HG03175 (cell line): Measurements from ENCODE around the gene MYO9A.

Experiments
- ATAC-seq: cut with Tn5 transposase; IDR thresholded peaks from one replicate; pipeline ENCODE4 v1.9.1; 2021; ENCODE audit warnings: mild to moderate bottlenecking, moderate library complexity; ENCODE audit not compliant: unreplicated experiment

The MYO9A gene

DNA sequence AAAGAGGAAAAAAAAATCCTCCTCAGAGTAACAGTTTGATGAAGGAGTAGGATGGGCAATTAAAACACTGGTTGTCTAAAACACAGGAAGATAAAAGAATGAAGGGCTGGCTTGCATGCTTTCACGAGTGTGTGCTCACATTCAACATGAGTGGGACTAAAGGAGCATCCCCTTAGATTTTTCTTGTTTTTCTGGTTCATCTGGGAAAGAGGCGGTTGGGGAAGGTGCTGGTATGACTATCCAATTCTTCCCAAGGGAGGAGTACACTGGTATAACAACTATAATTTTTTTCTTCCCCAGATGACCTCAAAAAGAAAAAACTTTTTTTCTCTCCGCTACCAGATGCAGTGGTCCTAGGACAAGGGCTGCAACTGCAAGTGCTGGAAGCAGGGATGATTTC is 143.7 kb downstream of the MYO9A start:
- no peak for ATAC-seq

DNA sequence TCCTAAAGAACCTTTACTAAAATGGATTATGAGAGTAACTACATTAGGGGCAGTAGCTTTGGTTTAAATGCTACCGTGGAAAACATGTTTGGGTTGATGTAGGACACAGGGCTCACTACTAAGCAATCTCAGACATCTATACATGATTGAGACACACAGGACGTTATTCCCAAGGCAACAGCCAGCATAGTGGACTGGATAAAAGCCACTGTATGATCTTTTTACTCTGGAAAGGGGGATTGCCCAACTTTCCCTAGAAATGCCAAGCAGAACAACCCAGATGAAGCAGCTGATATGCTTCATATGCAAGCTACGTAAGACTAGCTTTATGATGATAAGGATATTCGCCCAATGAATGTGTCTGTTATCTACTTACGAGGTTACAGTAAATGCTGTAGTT is 144.6 kb downstream of the MYO9A start:
- ATAC-seq: no peak

DNA sequence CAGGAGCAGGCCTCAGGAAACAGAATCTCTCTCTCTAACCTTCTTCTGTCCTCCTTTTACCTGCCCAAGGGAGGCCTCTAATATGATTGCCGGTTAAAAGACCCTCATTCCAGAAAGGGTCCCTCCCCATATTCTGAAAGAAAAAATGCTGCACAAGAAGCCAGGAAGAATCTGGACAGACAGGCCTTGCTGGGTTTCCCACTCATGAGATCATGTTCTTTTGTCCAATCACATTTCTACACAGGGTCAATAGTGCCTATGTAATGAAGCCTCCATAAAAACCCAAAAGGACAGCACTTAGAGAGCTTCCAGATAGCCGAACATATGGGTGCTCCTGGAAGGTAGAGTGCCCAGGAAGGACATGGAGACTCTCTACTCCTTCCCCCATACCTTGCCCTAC is 146.0 kb downstream of the MYO9A start:
- no peak for ATAC-seq

DNA sequence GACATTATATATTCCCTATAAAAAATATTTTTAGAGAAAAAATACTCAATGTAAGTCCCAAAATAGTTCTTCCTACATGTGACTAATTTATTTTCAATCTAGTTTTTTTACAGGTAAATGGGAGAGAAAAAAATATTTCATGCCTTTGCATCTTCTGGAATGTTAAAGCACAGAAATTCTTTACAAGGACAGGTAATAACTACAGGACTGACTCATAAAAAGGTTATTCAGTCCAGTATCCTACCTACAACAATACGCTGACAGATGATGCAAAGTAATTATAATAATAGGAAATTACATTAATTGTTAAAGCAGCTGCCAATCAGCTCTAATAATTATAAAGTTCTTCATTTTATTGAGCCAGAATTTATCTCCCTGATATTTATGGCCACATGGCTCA is 147.5 kb downstream of the MYO9A start:
- ATAC-seq: no peak

DNA sequence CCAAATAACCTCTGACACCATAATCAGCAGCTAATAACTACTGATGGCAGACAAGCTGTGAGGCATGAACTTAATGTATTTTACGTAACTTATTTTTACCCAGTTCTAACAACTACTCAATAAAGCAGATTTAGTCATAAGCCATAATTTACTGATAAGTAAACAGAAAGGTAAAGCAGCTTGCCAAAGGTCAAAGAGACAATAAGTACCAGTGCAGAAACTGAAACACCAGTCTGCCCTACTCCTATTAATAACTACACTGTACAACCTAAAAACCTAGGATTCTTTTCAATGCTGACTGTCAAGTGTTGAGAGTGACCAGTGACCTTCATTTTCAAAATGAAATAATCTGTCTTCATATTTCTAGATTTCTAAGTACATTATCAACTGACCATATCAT is 155.4 kb downstream of the MYO9A start:
- ATAC-seq: no peak

DNA sequence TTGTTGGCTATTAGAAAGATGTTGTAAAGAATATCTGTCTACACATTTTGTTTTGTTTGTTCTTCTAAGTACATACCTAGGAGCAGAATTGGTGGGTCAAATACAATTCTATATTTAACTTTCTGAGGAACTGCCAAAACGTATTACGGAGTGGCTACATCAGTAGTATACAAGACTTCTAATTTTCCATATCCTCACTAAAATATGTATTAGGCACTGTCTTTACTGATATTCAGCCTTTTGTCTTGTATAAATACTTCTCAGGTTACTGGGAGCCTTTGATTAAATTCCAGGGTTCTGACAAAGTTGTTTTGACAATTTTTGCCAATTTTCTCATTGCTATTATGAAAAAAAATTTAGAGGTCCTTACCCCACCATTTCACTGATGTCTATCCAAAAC is 160.9 kb downstream of the MYO9A start:
- no peak for ATAC-seq

DNA sequence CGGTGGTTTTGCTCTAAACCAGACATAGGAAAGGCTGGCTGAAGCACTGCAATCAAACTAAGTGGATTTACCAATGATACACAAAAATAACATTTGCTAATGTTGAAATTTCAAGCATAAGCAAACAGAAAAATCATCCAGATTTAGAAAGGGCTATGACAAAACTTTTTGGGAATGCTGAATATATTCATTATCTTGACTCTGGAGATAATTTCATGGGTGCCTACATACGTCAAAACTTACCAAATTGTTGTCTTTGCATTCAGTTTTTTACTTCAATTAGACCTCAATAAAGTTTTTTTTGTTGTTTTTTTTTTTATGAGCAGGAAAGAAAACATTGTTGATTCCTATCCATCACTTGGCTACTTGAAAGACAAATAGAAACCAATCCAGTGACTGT is 166.8 kb downstream of the MYO9A start:
- no peak for ATAC-seq

DNA sequence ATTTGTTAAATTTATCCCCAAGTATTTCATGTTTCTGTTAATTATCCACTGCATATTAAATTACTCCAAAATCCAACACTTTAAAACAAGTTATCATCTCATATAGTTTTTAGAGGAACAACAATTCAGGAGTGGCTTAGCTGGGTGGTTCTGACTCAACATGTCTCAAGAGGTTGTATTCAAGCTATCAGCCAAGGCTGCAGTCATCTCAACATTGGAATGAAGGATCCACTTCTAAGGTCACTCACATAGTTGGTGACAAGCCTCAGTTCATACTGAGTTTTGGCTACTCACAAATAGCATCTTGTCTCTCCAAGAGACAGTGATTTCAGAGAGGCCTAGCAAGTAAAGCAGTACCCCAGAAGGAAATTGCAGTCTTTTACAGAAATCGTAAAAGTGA is 172.9 kb downstream of the MYO9A start:
- ATAC-seq: no peak

DNA sequence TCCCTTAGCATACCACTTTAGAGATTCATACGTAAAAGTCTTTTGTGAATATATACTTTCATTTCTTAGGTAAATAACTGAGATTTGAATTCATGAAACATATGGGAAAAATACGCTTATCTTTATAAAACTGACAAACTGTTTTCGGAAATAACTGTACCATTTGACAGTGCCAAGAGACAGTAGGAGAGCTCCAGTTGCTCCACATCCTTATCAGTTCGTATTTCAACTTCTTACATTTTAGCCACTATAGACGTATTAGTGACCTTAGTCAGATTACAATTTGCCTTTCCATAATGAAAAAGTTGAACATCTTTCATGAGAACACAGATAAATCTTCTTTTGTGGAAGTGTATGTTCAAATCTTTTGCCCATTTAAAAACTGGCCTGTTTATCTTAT is 174.1 kb downstream of the MYO9A start:
- ATAC-seq: no peak

DNA sequence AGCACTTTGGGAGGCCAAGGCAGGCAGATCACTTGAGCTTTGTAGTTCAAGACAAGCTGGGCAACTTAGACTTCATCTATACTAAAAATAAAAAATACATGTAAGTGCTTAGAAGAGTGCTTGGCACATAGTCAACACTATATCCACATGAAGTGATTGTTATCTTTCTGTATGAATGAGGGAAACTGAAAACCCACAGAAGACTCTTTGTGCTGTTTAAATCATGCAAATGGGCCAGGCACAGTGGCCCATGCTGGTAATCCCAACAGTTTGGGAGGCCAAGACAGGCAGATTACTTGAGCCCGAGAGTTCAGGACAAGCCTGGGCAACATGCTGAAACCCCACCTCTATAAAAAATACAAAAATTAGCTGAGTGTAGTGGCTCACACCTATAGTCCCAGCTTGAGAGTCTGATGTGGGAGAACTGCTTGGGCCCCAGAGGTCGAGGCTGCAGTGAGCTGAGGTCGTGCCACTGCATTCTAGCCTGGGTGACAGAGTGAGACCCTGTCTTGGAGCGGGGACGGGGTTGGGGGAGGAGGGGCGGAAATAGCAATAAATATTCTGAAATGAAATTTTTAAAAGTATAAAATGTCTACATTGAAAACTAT is 177.9 kb downstream of the MYO9A start:
- ATAC-seq: no peak

DNA sequence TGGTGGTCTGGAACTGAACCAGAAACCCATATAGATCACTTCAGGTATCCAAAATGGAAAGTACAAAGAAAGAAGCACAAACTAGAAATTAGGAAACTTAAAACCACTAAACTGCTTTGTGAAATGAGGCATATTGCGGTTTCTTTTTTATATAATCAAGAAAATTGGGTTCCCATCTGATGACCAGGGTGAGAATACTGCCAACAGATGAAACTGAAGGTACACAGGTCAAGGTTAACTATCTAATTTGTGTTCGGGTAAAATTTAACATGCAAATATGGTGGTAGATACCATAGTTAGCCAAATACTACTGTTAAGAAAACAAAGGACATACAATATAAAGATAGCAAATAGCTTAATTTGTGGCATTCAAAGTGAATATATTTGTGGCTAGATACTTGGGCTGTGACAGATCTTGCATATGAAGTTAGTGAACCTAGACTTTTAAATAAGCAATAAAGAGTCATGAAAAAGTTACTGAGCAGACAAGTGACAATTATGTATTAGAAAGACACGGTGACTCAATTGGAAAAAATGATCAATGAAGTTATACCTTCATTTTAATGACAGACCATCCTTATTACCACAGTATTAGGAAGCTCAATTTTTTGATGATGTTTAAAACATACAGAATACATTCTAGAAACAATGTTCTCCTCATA is 180.2 kb downstream of the MYO9A start:
- ATAC-seq: no peak

DNA sequence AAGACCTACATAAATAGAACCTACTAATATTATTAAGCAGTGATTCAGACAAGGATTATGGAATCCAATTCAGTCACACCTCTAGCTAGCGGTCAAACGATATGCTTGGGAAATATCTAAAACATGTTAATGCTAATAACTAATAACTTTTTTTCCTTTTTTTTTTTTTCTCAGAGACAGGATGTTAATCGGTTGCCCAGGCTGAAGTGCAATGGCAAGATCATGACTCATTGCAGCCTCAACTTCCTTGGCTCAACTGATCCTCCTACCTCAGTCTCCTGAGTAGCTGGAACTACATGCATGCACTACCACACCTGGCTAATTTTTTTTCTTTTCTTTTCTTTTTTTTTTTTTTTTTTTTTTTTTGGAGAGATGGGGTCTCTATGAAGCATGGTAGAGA is 183.5 kb downstream of the MYO9A start:
- ATAC-seq: no peak

DNA sequence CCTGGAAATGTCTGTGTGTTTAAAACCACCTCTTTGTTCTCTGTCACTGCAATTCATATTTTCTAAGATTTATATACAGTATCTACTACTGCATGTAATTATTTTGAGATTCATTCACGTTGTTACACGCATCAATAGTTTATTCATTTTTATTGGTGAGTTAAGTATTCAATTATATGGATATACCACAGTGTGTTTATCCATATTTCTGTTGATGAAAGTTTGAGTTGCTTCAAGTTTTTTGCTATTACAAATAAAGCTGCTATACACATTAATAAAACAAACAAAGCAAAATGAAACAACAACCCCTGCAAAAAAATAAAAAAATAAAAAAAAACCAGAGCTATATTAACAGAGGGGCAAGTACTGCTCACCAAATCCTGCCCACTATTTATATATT is 185.3 kb downstream of the MYO9A start:
- no peak for ATAC-seq

DNA sequence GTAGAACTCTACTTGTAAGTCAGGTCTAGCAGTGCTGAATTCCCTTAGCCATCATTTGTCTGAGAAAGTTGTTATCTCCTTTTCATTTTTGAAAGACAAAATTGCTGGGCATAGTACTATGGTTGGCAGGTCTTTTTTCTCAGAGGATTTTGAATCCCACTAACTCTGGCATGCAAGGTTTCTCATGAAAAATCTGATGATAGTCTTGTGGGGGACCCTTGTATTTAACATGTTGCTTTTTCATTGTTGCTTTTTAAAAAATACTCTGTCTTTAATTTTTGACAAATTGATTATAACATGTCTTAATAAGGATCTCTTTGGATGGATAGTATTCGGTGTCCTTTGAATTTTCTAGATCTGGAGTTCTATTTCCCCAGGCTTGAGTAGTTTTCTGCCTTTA is 186.7 kb downstream of the MYO9A start:
- ATAC-seq: no peak

DNA sequence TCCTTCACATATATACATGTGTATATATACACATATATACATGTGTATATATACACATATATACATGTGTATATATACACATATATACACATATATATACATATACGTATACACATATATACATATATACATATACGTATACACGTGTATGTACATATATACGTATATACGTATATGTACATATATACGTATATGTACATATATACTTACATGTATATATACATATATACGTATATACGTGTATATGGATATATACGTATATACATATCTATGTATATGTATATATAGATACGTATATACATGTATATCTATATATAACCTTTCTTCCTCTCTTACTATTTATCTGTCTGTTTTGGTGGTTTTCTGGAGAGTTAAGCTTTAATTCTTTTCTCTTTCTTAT is 192.8 kb downstream of the MYO9A start:
- ATAC-seq: no peak

DNA sequence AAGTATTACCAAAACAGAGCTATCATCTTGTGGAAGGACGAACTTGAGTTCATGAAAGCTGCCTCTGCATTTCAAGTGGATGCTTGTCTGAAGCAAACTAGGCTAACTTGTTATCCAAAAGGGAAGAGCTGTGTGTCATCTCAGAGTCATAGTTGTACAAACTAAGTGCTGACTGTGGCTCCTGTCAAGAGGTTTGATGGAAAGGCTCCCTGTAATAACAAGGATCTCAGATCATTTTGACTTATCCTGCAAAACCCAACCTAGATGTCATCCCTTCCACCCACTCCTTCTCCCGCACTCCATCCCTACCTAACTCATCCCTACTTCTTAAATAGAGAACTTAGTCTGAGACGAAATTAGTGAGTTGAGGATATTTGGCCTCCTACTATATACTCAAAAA is 196.8 kb downstream of the MYO9A start:
- no peak for ATAC-seq

DNA sequence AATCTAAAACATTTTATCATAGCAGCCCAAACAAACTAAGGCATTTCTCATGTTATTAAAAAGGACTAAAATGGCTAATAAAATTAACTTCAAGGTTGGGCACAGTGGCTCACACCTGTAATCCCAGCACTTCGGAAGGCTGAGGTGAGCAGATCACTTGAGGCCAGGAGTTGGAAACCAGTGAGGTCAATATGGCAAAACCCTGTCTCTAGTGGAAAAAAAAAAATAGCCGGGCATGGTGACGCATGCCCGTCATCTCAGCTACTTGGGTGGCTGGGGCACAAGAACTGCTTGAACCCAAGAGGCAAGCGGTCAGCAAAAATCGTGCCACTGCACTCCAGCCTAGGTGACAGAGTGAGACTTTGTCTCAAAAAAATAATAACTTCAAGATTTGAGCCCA is 197.4 kb downstream of the MYO9A start:
- ATAC-seq: no peak

DNA sequence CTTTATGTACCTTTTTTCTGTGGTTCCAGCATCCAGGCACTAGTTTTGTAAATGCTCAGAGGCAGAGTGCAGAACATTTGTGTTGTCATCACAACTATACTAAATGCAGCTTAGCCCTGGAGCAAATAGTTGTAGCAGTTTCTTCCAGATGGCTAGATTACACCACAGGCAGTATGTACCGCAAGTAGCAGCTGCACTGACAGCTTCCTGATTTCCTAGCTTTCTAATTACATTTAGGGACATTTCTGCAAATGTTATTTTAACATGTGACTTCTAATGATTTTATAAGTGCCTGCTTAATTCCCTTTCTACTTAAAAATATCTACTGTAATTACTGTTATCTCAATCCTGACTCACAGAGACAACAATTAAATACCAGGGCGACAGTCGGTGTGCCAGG is 201.1 kb downstream of the MYO9A start:
- ATAC-seq: no peak

DNA sequence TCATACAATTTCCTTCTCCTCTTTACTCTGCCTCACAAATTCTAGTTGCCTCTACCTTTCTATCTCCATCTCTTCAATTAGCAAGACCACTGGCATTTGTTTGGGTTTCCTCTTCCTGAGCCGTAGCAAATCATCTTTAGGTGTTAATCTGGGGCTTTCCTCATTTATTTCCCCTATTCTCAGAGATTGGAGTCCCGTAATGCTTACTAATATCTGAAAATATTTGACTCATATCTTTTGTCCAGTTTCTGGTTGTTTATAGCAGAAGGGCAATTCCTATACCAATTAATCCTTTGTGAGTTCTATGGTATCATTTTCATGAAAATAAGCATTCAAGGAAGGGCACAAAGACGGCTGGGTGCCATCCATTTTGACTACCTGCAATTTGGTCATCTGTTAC is 203.9 kb downstream of the MYO9A start:
- ATAC-seq: no peak

DNA sequence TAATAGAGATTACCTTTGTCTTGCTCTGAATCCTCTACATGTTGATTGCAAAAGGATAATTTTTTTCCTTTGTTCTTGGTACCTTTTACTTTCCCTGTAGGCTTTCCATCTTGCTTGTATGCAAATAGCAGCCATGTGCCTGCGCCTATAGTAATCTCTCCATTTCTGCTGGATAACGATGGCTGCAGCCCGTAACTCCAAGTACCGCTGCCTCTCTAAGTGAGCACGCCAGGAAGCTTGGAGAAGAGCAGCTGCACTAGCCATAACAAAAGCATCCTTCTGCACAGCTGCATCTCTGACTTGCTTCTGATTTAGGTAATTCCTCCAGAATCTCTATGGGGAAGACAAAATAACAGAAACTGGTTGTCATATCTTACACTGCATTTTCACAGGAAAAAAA is 218.3 kb downstream of the MYO9A start:
- ATAC-seq: no peak

DNA sequence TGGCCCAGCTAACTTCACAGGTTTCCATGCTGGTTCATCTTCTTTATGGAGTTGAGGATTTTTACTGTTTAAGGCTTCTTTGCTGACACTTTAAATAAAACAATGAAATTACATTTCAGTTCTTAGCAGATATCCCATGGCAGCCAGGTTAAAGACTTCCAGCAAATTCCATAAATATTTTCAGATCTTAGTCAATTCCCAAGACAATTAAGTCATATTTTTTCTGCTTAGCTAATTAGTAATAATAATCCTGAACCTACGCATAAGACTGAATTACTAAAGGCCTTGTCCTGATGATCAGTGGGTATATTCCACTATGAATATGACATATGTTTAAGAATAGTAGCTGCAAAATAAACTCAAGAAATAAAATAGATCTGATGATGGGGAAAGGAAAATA is 224.3 kb downstream of the MYO9A start:
- no peak for ATAC-seq

DNA sequence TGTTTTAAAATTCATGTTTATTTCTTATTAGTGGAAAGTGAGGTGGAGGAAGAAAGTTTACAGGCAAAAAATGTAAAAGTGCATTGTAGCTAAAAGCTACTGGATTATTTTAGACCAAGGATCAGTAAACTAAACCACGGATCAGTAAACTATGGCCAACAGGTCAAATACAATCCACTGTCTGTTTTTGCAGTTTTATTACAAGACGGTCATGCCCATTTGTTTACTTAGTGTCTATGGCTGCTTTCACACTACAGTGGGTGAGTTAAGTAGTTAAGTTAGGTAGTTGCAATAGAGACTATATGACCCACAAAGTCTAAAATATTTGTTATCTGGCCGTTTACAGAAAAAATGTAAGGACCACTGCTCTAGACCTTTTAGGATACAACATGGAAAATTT is 225.6 kb downstream of the MYO9A start:
- ATAC-seq: no peak

DNA sequence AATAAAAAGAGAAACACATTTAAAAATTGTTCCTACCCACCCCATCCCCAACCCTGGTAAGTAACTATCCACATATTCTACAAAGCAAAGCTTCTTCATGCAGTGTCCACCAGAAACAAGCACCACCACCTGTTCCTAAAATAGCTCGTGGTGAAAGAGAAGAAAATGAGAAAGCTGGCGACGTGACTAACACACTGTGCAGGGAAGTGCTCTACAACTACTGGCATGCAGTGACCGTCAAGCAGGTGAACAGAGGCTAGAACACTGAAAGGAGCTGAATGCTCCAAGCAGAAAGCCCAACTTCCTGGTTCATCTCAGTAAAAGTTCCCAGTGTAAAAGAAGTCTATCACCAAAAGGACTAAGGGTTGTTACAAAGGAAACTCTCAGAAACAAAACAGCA is 226.9 kb downstream of the MYO9A start:
- ATAC-seq: no peak
